Fibroblast of lung (primary cell): ENCODE measurements around the gene DDX20. TPM values are rescaled to one million over a fixed set of nuclear protein-coding genes. Genes with fewer than 3 reads are reported as not detected.

ENCODE experiments used
- DNase-seq, 2 donors: peaks; one replicate each; pipeline versions ENCODE4 v3.0.0 to v3.0.0-alpha.2; 2010; ENCODE audit warnings: low read depth in 2 of 2
- H2AFZ ChIP-seq: 2 replicates; pipeline ENCODE4 v1.5.1; 2012; ENCODE audit warnings: low read length, control low read depth, inconsistent platforms
- H3K27ac ChIP-seq: 2 replicates; pipeline ENCODE4 v1.5.1; 2011; ENCODE audit warnings: low read length, control low read depth; ENCODE audit not compliant: insufficient read depth
- H3K27me3 ChIP-seq: 2 replicates; pipeline ENCODE4 v1.5.1; 2011; ENCODE audit warnings: mild to moderate bottlenecking, low read length; ENCODE audit not compliant: control insufficient read depth, insufficient read depth
- H3K36me3 ChIP-seq: 2 replicates; pipeline ENCODE4 v1.5.1; 2011; ENCODE audit warnings: low read length; ENCODE audit not compliant: control insufficient read depth, insufficient read depth
- H3K4me1 ChIP-seq: 2 replicates; pipeline ENCODE4 v1.5.1; 2011; ENCODE audit warnings: low read length; ENCODE audit not compliant: control insufficient read depth, insufficient read depth; ENCODE audit errors: extremely low read depth
- H3K4me2 ChIP-seq: 2 replicates; pipeline ENCODE4 v1.5.1; 2011; ENCODE audit warnings: low read length, control low read depth; ENCODE audit not compliant: insufficient read depth; ENCODE audit errors: extremely low read depth
- H3K4me3 ChIP-seq, 4 experiments: fragments of 200-600 bp in 1 of 4; sonication (generic) in 1 of 4; replicated peaks in 1 of 4; 2 replicates each; pipeline ENCODE4 v1.5.1; 2011 to 2016; ENCODE audit warnings: low read length in 4 of 4, low read depth in 3 of 4, mild to moderate bottlenecking in 3 of 4, control low read depth in 2 of 4, inconsistent platforms in 1 of 4, mixed read lengths in 1 of 4; ENCODE audit not compliant: insufficient read depth in 1 of 4; ENCODE audit errors: control extremely low read depth in 1 of 4
- H3K79me2 ChIP-seq: 2 replicates; pipeline ENCODE4 v1.5.1; 2012; ENCODE audit warnings: mild to moderate bottlenecking, low read length, inconsistent platforms; ENCODE audit not compliant: control insufficient read depth, insufficient read depth
- H3K9ac ChIP-seq: 2 replicates; pipeline ENCODE4 v1.5.1; 2011; ENCODE audit warnings: mild to moderate bottlenecking, low read length, control low read depth; ENCODE audit not compliant: insufficient read depth
- H3K9me3 ChIP-seq: 2 replicates; pipeline ENCODE4 v1.5.1; 2012; ENCODE audit warnings: low read depth, low read length; ENCODE audit not compliant: control insufficient read depth, insufficient read depth
- H4K20me1 ChIP-seq: 2 replicates; pipeline ENCODE4 v1.5.1; 2011; ENCODE audit warnings: low read length; ENCODE audit not compliant: control insufficient read depth, insufficient read depth; ENCODE audit errors: extremely low read depth
- EZH2 ChIP-seq: IDR thresholded peaks from 2 replicates; pipeline ENCODE4 v1.5.1; 2012; ENCODE audit warnings: low read length, control low read depth, mild to moderate bottlenecking; ENCODE audit errors: missing control alignments
- polyA plus RNA-seq, 2 donors: library from polyadenylated mRNA; depleted of rRNA in 1 of 2; stranded (reverse) in 1 of 2; unstranded in 1 of 2; fragments of >200 nt; gene quantifications; 2 replicates each; pipeline ENCODE4 v1.2.1, GENCODE V29; 2011 to 2012; ENCODE audit warnings: missing spikeins in 1 of 2
- total RNA-seq: library from RNA; depleted of rRNA; stranded (reverse); fragments of >200 nt; gene quantifications from 2 replicates; pipeline ENCODE4 v1.2.1, GENCODE V29; 2014
- TF ChIP-seq, protein P1 (sequence below), 2 donors: IDR thresholded peaks in 1 of 2; conservative IDR thresholded peaks in 1 of 2; 1 replicate in 1 of 2; 2 replicates in 1 of 2; pipeline ENCODE4 v1.5.1; 2011 to 2012; ENCODE audit warnings: low read length in 2 of 2, control low read depth in 1 of 2, inconsistent platforms in 1 of 2, low read depth in 1 of 2, mild to moderate bottlenecking in 1 of 2

The DDX20 gene
- total and polyA plus RNA-seq, 2 donors (not counting 1 experiment from before 2014, with no cell fraction given) = 8.4 to 22.2 TPM

DNA sequence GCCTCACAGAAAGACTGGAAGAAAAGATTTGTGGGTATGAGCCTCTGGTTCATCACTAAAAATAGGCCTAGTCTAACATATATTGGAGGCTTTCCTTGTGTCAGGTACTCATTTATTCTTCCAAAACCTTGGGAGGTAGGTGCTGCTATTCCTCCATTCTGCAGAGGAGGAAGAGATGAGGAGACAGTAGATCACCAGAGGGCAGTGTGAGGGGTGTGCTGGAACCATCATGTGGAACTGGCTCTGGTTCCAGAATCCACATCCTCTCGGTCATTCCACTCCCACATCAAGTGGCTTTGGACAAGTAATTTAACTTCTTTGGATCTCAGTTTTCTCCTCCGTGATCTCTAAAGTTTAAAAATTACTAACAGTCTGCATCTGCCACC lies 9.1 kb upstream of the DDX20 start:
- H3K79me2 ChIP-seq = no peaks in the 10 kb centered on the region
- no peak overlapping the region for H3K4me3 ChIP-seq
- H4K20me1 ChIP-seq = no peaks in the 10 kb centered on the region
- H3K4me1 ChIP-seq = peaks cover 11% of the 10 kb centered on the region
- no peak overlapping the region for H3K9ac ChIP-seq
- H3K36me3 ChIP-seq = no peaks in the 10 kb centered on the region
- no peaks in the 10 kb centered on the region for H3K27me3 ChIP-seq
- H3K27ac ChIP-seq = no peak overlapping the region
- H3K4me2 ChIP-seq = no peak overlapping the region
- DNase-seq = no peak
- TF ChIP-seq, protein P1, sequence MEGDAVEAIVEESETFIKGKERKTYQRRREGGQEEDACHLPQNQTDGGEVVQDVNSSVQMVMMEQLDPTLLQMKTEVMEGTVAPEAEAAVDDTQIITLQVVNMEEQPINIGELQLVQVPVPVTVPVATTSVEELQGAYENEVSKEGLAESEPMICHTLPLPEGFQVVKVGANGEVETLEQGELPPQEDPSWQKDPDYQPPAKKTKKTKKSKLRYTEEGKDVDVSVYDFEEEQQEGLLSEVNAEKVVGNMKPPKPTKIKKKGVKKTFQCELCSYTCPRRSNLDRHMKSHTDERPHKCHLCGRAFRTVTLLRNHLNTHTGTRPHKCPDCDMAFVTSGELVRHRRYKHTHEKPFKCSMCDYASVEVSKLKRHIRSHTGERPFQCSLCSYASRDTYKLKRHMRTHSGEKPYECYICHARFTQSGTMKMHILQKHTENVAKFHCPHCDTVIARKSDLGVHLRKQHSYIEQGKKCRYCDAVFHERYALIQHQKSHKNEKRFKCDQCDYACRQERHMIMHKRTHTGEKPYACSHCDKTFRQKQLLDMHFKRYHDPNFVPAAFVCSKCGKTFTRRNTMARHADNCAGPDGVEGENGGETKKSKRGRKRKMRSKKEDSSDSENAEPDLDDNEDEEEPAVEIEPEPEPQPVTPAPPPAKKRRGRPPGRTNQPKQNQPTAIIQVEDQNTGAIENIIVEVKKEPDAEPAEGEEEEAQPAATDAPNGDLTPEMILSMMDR (conservative IDR thresholded peaks at IDR 0.05 in 1 of 2, IDR thresholded peaks at IDR 0.05 in 1 of 2; ENCODE audit: low read depth in 1 of 2, low read length in 2 of 2) = no peak
- no peak for TF ChIP-seq EZH2
- H3K9me3 ChIP-seq = no peaks in the 10 kb centered on the region
- no peak overlapping the region for H2AFZ ChIP-seq

GRCh38 chr1:111747282-111747734 lies 8.4 kb upstream of the DDX20 start:
- no peaks in the 10 kb centered on the region for H3K9me3 ChIP-seq
- H3K4me2 ChIP-seq = no peak overlapping the region
- no peak overlapping the region for H3K4me3 ChIP-seq
- peaks cover 11% of the 10 kb centered on the region for H3K4me1 ChIP-seq
- no peaks in the 10 kb centered on the region for H3K79me2 ChIP-seq
- no peak overlapping the region for H3K9ac ChIP-seq
- no peak for TF ChIP-seq EZH2
- TF ChIP-seq, protein P1 (conservative IDR thresholded peaks at IDR 0.05 in 1 of 2, IDR thresholded peaks at IDR 0.05 in 1 of 2; ENCODE audit: low read depth in 1 of 2, low read length in 2 of 2) = peak; percentile 64 to 67
- H3K27ac ChIP-seq = no peak overlapping the region
- H4K20me1 ChIP-seq = no peaks in the 10 kb centered on the region
- no peaks in the 10 kb centered on the region for H3K36me3 ChIP-seq
- DNase-seq = peak; percentile 63 to 84
- no peak overlapping the region for H2AFZ ChIP-seq
- no peaks in the 10 kb centered on the region for H3K27me3 ChIP-seq

- TF ChIP-seq, protein P1 (conservative IDR thresholded peaks at IDR 0.05 in 1 of 2, IDR thresholded peaks at IDR 0.05 in 1 of 2; ENCODE audit: low read depth in 1 of 2, low read length in 2 of 2) = no peak
- TF ChIP-seq EZH2 = no peak
- H3K4me2 ChIP-seq = no peak overlapping the region
- H3K9me3 ChIP-seq = no peaks in the 10 kb centered on the region
- no peak overlapping the region for H2AFZ ChIP-seq
- no peak overlapping the region for H3K9ac ChIP-seq
- no peak overlapping the region for H3K4me3 ChIP-seq
- H3K79me2 ChIP-seq = no peaks in the 10 kb centered on the region
- H3K4me1 ChIP-seq = peaks cover 9% of the 10 kb centered on the region
- no peaks in the 10 kb centered on the region for H4K20me1 ChIP-seq
- H3K27me3 ChIP-seq = no peaks in the 10 kb centered on the region
- DNase-seq = no peak
- H3K27ac ChIP-seq = no peak overlapping the region
- no peaks in the 10 kb centered on the region for H3K36me3 ChIP-seq
These were observed 7.8 kb upstream of the DDX20 start for GRCh38 chr1:111747947-111748346.
